Neural crest cell (in vitro differentiated cells): Measurements from ENCODE around the gene GDPD2. TPM values are rescaled to one million over a fixed set of nuclear protein-coding genes. Genes with fewer than 3 reads are reported as not detected.

Experiments used
- DNase-seq: peaks from one replicate; pipeline ENCODE4 v3.0.0; 2021; ENCODE audit warnings: low read depth, mixed read lengths, low spot score
- H3K27ac Mint-ChIP-seq: one replicate; pipeline ENCODE4 v1.8.0; 2021; ENCODE audit warnings: mild to moderate bottlenecking, mixed read lengths; ENCODE audit not compliant: unreplicated experiment
- H3K27me3 Mint-ChIP-seq: 2 replicates; pipeline ENCODE4 v1.8.0; 2021; ENCODE audit warnings: low read depth, mild to moderate bottlenecking, mixed read lengths
- H3K36me3 Mint-ChIP-seq: 2 replicates; pipeline ENCODE4 v1.8.0; 2021; ENCODE audit warnings: low read depth, mild to moderate bottlenecking, mixed read lengths
- H3K4me1 Mint-ChIP-seq: 2 replicates; pipeline ENCODE4 v1.8.0; 2021; ENCODE audit warnings: mixed read lengths
- H3K4me3 Mint-ChIP-seq: one replicate; pipeline ENCODE4 v1.8.0; 2021; ENCODE audit warnings: mild to moderate bottlenecking, mixed read lengths
- H3K9me3 Mint-ChIP-seq: 2 replicates; pipeline ENCODE4 v1.8.0; 2021; ENCODE audit warnings: mixed read lengths
- total RNA-seq: library from RNA; stranded (reverse); gene quantifications from 2 replicates; pipeline ENCODE4 v1.2.1, GENCODE V29; 2021
- TF ChIP-seq, protein P1 (sequence below): fragments of 200-600 bp; sonication (generic); conservative IDR thresholded peaks from 2 replicates; pipeline ENCODE4 v1.5.0; 2021; ENCODE audit warnings: antibody characterized with exemption, mild to moderate bottlenecking

Gene GDPD2
- total RNA-seq, 1 donor from 2014 or later: 6.0 TPM

DNA sequence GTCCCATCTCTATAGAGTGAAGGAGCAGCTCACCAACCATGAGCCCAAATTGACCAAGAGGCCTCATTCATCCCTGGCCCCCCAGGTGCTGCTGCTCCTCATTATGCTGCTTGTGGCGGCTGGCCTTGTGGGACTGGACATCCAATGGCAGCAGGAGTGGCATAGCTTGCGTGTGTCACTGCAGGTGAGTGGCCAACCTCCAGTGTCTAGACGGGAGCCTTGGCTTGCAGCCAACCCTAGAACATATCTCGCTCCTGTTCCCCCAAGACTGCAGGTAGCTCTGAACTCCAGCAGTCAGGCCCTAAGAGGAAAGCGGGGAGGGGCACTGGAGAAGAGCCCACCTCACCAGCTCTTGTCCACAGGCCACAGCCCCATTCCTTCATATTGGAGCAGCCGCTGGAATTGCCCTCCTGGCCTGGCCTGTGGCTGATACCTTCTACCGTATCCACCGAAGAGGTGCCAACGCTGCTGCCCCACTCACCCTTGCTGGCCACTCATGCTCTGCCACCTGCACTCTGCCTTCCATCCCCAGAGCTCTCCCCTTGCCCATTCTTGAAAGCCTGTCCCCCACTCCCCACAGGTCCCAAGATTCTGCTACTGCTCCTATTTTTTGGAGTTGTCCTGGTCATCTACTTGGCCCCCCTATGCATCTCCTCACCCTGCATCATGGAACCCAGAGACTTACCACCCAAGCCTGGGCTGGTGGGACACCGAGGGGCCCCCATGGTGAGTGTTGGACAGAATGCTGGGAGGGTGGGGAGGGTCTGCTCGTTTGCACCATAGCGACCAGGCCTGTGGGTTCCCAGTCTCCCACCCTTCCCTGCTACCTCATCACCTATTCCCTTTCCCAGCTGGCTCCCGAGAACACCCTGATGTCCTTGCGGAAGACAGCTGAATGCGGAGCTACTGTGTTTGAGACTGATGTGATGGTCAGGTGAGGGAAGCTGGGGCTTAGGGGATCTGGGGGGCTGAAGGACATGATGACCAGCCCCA lies 3.5 kb downstream of the GDPD2 start:
- Mint-ChIP-seq H3K4me1 (peaks cover 22% of the 10 kb centered on the region), H3K4me3 (no peak overlapping the region), H3K36me3 (peaks cover under 1% of the 10 kb centered on the region), H3K27ac (no peak overlapping the region), H3K27me3 (no peaks in the 10 kb centered on the region), H3K9me3 (no peaks in the 10 kb centered on the region)
- TF ChIP-seq, protein P1, sequence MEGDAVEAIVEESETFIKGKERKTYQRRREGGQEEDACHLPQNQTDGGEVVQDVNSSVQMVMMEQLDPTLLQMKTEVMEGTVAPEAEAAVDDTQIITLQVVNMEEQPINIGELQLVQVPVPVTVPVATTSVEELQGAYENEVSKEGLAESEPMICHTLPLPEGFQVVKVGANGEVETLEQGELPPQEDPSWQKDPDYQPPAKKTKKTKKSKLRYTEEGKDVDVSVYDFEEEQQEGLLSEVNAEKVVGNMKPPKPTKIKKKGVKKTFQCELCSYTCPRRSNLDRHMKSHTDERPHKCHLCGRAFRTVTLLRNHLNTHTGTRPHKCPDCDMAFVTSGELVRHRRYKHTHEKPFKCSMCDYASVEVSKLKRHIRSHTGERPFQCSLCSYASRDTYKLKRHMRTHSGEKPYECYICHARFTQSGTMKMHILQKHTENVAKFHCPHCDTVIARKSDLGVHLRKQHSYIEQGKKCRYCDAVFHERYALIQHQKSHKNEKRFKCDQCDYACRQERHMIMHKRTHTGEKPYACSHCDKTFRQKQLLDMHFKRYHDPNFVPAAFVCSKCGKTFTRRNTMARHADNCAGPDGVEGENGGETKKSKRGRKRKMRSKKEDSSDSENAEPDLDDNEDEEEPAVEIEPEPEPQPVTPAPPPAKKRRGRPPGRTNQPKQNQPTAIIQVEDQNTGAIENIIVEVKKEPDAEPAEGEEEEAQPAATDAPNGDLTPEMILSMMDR: no peak
- no peak for DNase-seq

DNA sequence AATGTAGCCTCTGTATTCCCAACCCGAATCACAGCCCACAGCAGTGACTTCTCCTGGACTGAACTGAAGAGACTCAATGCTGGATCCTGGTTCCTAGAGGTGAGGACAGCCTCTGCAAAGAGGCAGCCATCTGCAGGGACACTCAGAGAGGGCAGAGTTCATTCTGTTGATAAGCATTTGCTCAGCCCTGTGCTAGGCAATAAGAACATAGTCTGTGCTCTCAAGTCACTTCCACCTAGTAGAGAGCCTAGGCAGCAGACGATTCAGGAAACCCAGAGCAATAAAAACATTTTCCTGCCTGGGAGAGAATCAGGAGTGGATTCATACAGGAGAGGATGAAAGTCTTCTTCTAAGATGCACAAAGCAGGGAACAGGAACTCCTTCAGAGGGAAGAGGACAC lies 4.3 kb downstream of the GDPD2 start:
- Mint-ChIP-seq H3K27ac (no peak overlapping the region), H3K27me3 (no peaks in the 10 kb centered on the region), H3K4me3 (no peak overlapping the region), H3K4me1 (peaks cover 16% of the 10 kb centered on the region), H3K36me3 (no peaks in the 10 kb centered on the region), H3K9me3 (no peaks in the 10 kb centered on the region)
- TF ChIP-seq, protein P1: no peak
- no peak for DNase-seq

GRCh38 chrX:70429759-70430158 lies 6.6 kb downstream of the GDPD2 start:
- Mint-ChIP-seq H3K4me1 (no peaks in the 10 kb centered on the region), H3K36me3 (no peaks in the 10 kb centered on the region), H3K27me3 (no peaks in the 10 kb centered on the region), H3K4me3 (no peak overlapping the region), H3K27ac (no peak overlapping the region), H3K9me3 (no peaks in the 10 kb centered on the region)
- no peak for DNase-seq
- TF ChIP-seq, protein P1: no peak

DNA sequence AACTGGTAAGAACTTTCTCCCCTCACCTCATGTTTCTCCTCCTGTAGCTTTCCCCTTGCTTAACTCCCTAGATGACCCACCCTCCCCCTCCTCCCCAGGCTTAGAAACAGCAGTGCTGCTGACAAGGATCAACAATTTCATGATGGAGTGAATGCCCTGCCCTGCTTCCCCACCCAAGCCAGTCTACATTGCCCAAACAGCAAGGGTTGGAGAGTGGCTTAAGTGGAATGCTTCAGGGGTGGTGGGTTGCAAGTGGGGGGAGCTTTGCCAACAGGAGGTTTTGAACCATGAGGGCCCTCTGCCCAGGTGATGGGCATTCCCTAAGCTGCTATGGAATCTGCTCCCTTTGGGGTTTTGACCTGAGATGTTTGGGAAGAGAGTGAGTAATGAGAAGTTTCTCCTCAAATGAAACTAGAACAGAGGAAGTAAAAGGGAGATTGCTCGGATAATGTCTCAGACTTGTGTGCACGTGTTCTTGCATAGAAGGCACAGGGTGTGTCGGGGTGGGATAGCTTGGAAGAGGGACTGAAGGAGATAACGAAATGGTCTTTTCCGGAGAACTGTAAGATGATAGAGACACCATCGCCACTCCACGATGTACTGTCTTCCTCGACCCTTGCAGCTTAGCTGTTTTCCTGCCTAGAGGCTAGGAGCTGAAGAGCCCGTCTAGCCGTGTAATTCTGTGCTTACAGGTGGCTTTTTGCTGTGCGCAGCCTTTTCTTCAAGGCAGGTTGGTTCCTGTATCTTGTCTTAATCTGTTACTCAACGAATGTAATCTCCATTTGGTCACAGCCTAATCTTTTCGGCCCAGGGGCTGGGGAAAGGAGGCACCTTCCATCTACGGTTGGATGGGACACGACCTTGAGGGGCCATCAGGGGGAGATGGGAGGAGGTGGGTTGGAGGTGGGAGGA lies 10.1 kb downstream of the GDPD2 start:
- Mint-ChIP-seq H3K9me3 (no peaks in the 10 kb centered on the region), H3K27me3 (peaks cover 5% of the 10 kb centered on the region), H3K36me3 (no peaks in the 10 kb centered on the region), H3K27ac (no peak overlapping the region), H3K4me3 (peak overlapping the region; percentile 96), H3K4me1 (peaks cover 8% of the 10 kb centered on the region)
- no peak for DNase-seq
- TF ChIP-seq, protein P1: no peak

GRCh38 chrX:70433848-70434351 lies 10.8 kb downstream of the GDPD2 start:
- no peaks in the 10 kb centered on the region for H3K9me3 Mint-ChIP-seq
- peaks cover 13% of the 10 kb centered on the region for H3K27me3 Mint-ChIP-seq
- no peaks in the 10 kb centered on the region for H3K36me3 Mint-ChIP-seq
- peak overlapping the region; percentile 96 for H3K4me3 Mint-ChIP-seq
- peaks cover 8% of the 10 kb centered on the region for H3K4me1 Mint-ChIP-seq
- H3K27ac Mint-ChIP-seq: peak overlapping the region; percentile 89
- TF ChIP-seq, protein P1: peak; percentile 72
- DNase-seq: peak; percentile 56
